Epithelial cell of esophagus (primary cell): Measurements from ENCODE around the gene MGST3.
"Not testable (repeated sequence)": the region's sequence is repeated elsewhere in the genome, so short reads cannot be mapped to it uniquely, and the experiment has no call there.

Source experiments
- DNase-seq: peaks from one replicate; pipeline ENCODE4 v3.0.0; 2010; ENCODE audit warnings: low read depth
- H3K4me3 ChIP-seq: 2 replicates; pipeline ENCODE4 v1.5.1; 2011; ENCODE audit warnings: mild to moderate bottlenecking, low read length, control low read depth
- CTCF ChIP-seq: IDR thresholded peaks from 2 replicates; pipeline ENCODE4 v1.5.1; 2011; ENCODE audit warnings: low read depth, mild to moderate bottlenecking, low read length, control low read depth, inconsistent platforms; ENCODE audit not compliant: insufficient read depth; ENCODE audit errors: missing control alignments

MGST3 gene

GRCh38 chr1:165699577-165699976, 68.5 kb downstream of the MGST3 start:
- no peak for TF ChIP-seq CTCF
- no peak overlapping the region for H3K4me3 ChIP-seq
- no peak for DNase-seq

- not testable (repeated sequence) for DNase-seq, H3K4me3 ChIP-seq
Measured at GRCh38 chr1:165701922-165702321, 70.9 kb downstream of the MGST3 start.

- DNase-seq = no peak
- TF ChIP-seq CTCF = no peak
- no peak overlapping the region for H3K4me3 ChIP-seq
Measured at GRCh38 chr1:165703648-165704047, 72.6 kb downstream of the MGST3 start.
